T1000 (cell line): ENCODE data around the gene MTURN.

ENCODE experiments used
- DNase-seq: peaks from one replicate; lab custom pipeline; 2025; ENCODE audit warnings: mixed read lengths; lab: John Stamatoyannopoulos, UW

MTURN gene

DNA sequence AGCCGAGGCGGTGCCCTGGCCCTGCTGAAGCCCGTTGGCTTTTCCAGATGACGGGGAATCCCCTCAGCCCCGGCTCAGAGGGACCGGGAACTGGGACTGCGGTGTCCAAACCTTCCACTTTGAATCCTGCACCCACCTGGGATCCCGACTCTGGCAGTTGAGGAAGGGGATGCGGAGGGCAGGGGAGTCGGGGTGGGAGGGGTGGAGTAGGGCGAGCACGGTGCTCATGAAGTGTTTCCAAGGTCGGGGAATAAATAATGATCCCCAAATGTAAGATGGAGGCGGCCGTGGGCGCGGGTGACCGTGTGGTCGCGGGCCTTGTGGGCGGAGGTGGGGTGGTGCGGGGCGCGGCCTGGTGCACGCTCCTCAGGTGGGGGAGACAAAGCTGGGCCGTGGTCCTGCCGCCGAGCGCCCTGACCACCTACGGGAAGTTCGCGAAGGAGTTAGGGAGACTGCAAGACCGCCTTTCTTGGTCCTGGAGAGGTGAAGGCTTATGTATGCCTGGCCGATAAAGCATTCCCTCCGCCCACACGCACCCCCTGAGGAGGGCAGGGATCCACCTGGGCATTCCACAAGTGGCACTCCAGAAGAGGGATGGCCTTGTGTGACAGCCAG is 1.4 kb downstream of the MTURN start:
- DNase-seq = no peak

- DNase-seq = no peak
These were observed 2.1 kb downstream of the MTURN start for GRCh38 chr7:30136743-30137485.

GRCh38 chr7:30139836-30140384 is 5.1 kb downstream of the MTURN start:
- DNase-seq = no peak

DNA sequence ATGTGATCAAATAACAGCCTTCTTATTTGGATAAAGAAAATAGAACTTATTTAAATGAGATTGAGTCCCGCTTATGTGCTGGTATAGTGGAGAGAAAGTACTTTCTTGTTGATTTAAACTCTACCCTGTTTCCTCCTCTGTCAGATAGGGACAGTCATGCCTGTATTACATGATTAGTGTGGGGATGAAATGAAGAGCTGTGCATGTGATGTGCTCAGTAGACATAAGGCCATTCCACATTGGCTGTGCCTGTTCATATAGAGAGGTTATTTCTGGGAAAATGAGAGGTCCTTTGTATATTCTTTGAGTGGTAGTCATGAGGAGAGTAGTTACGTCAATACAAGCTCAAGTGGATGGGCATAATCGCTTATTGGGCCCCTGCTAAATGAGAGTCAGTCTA is 5.7 kb downstream of the MTURN start:
- no peak for DNase-seq

GRCh38 chr7:30142710-30143109 is 7.9 kb downstream of the MTURN start:
- peak; percentile 3 for DNase-seq

DNA sequence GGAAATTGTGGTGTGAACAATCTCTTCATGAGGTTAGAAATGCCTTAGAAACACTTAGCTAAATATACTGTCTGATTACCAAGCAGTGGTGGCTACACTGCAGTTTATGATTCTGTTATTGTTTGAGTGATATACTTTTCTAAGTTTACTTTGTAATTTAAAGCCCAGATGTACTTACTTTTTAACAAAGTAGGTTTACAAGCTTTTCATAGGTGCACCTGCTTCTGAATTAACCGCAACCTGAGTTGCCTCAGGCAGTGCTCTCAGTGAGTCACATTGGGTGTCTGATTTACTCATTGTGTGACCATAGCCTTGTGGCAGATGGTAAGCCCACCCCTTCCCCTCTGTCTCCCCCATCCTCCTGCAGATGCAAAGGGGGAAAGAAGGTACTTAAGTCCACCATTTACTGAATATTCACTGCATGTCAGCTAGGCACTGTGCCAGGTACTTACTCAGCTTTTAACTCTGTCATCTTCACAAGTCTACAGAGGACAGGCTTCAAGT is 9.0 kb downstream of the MTURN start:
- no peak for DNase-seq

- DNase-seq = no peak
These were observed 10.0 kb downstream of the MTURN start for GRCh38 chr7:30144657-30145306.

DNA sequence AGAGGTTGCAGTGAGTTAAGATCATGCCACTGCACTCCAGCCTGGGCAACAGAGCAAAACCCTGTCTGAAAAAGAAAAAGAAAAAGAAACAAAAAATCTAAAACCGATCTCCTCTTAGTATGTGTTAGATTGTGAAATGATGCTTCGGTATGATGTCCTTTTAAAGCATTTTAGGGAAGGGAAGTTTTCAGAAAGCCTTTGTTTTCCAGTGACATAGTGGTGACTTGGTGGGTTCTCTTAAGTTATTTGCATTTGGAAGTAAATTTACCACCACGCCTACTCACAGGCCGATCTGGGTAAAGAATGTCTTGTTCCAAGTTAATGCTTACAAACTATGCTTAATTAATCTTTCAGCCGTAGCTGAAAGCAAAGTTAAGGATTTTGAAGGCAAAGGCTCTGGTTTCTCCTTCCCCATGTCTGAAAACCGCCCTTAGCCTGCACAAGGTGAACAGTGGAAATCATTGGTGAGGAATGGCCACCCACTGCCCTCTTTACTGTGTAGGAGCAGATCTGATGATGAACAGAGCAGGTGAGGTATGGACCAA is 10.7 kb downstream of the MTURN start:
- no peak for DNase-seq

DNA sequence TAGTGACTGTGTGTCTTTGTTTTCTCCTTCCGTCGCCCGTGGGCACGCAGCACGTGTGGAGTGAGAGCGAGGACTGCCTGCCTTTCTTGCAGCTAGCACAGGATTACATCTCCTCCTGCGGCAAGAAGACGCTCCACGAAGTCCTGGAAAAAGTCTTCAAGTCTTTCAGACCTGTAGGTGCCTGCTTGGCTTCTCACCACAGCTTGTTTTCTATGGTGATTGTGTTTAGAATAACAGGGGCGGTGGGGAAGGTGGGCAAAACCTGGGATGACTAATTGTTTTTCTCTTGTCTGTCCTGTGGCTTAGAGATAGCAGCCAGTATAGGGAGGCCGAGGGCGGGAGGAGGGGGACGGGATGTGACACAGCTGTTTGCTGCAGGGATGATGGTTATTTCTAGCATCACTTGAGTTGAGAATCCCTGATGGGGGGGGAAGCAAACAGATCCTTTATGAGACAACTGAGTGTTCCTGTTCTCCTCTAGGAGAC is 11.4 kb downstream of the MTURN start:
- no peak for DNase-seq

- no peak for DNase-seq
These were observed 12.4 kb downstream of the MTURN start for GRCh38 chr7:30147223-30147622.

DNA sequence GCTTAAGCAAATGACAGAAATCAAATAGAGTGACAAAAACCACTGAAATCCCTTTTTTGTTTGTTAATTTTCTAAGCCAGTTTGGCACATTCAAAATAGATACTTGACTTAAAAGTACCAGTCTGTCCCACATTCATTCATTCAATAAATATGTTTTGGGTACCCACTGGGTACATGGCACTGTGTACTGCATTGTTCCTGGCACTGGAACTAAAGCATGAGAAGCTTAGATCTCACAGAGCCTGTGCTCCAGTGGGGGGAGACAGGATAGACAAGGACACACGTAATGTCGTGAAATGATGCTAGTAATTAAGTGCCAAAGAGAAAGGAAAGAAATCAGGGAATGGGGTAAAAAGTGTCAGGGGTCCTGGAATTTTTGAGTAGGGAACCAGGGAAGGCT is 13.0 kb downstream of the MTURN start:
- no peak for DNase-seq

- no peak for DNase-seq
These were observed 13.6 kb downstream of the MTURN start for GRCh38 chr7:30148426-30148825.

DNA sequence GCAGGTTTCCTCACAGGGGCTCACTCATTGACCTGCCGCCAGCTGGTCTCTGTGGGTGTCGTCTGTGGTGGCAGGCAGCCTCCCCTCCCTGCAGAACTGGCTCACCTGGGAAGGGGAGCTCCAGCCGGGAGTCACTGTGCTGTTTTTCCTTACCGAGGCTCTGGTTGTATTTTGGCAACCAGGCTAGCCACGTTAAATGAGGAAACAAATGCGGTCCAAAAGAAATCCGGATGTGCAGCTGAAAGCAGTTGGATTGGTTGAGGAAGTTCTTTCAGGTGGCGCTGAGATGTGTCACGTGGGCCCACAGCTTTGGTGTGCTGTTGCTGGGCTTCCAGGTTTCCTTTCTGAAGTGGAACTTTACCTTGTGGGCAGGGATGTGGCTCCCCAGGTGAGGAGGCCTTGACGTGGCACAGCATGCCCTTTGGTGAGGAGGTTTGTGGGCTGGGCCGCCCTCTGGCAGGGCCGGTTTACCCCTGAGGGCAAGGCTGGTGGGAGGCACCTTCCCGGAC is 14.2 kb downstream of the MTURN start:
- no peak for DNase-seq

DNA sequence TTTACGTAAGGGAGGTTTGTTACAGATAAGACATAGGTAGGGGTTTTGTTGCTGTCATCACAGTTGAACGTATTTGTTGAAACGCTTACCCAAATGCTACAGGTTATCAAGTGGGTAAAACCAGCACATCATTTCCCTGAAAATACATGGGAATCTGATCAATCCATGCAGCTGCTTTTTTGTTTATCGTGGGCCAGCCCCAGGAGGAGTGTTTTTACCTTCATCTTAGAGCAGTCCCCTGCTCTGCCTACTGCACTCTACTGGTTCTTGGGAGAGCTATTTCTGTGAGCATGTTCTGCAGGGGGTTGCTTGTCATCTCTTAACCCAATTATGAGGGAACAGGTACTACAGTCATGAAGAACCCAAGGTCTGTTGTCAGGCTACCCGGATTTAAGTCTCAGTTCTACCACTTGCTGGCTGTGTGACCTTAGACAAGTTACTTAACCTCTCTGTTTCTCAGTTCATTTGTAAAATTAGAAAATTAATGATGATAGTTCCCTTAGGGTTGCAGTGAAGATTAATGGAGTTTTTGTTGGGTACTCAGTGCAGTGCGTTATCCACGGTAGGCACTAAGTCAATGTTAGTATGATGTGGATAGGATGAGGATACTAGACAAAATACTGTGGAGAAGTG is 15.0 kb downstream of the MTURN start:
- no peak for DNase-seq

GRCh38 chr7:30150711-30151110 is 15.9 kb downstream of the MTURN start:
- no peak for DNase-seq

DNA sequence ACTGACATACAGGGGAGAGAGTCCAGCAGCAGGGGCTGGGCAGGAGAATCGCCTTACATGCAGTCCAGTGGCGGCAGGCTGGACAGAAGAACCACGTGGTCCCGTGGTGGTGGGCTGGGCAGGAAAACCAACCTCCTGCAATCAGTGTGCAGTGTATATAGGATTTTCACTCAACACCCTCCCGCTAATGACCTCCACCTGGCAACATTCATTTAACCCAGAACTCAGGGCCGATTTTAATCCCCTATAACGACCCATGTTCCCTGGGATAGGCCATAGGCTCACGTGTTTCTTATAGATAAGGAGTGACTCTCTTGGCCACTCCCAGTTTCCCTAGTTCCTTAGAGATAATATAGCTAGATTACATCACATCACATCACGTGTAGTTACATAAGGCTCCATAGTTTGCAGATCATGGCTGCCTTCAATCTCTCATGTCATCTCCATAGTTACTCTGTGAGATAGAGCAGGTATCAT is 19.4 kb downstream of the MTURN start:
- no peak for DNase-seq

DNA sequence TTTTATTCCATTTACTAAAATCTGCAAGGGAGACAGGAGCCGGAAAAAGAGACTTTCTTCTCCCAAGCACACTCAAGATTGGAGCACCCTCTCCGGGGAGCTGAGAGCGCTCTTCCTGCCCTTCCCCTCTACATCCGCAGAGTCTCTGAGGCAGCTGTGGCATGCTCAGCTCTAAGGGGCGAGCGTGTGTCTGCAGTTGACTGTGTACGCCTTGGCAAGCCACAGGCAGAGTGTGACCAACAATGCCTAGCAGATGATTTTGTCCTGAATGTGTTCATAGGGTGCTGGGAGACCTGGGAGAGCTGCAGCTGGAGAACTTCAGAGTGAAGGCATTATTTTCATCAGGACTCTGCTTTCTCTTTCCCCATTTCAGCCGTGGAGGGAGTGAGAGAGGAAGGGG is 20.7 kb downstream of the MTURN start:
- no peak for DNase-seq

DNA sequence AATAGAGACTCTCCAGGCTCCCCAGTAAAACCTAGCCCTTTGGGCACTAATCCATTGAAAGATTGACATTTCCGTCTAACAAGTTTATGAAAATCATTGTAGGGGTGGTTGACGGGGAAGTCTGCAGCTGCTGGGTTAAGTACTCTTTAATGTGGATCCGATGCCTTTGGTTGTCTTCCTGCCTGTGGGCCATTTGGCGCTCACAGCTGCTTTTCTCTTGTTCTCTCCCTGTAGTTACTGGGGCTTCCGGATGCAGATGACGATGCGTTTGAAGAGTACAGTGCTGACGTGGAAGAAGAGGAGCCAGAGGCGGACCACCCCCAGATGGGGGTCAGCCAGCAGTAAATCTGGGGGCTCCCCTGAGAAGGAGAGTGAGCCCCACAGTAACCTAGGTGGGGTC is 22.4 kb downstream of the MTURN start:
- DNase-seq = no peak

GRCh38 chr7:30159163-30159562 is 24.4 kb downstream of the MTURN start:
- no peak for DNase-seq

GRCh38 chr7:30159698-30160143 is 24.9 kb downstream of the MTURN start:
- DNase-seq = no peak

DNA sequence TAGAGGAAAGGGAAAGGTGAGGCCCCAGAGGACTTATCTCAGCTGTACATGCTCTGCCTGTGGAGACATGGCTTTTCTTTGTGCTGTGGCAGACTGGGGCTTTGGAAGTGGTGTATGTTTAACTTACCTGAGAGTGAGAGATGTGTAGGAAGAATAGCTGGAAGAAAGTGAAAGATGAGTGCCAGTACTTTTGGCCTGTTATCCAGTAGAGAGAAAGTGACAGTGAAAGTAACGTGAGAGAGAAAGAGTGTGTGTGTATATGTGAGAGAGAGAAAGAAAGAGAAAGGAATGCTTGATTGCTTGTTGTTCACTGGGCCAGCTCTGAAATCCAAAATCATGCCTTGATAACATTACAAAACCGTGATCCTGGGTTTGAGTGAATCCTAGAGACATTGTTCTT is 25.5 kb downstream of the MTURN start:
- DNase-seq = no peak

GRCh38 chr7:30162133-30162532 is 27.3 kb downstream of the MTURN start:
- DNase-seq = no peak
